NCI-H1436 treated with DMSO at 0.1 percent for 48 hours (cell line): ENCODE data around the gene ERRFI1.

ENCODE experiments used
- DNase-seq: peaks from one replicate; lab custom pipeline; 2025; lab: John Stamatoyannopoulos, UW

ERRFI1 gene

DNA sequence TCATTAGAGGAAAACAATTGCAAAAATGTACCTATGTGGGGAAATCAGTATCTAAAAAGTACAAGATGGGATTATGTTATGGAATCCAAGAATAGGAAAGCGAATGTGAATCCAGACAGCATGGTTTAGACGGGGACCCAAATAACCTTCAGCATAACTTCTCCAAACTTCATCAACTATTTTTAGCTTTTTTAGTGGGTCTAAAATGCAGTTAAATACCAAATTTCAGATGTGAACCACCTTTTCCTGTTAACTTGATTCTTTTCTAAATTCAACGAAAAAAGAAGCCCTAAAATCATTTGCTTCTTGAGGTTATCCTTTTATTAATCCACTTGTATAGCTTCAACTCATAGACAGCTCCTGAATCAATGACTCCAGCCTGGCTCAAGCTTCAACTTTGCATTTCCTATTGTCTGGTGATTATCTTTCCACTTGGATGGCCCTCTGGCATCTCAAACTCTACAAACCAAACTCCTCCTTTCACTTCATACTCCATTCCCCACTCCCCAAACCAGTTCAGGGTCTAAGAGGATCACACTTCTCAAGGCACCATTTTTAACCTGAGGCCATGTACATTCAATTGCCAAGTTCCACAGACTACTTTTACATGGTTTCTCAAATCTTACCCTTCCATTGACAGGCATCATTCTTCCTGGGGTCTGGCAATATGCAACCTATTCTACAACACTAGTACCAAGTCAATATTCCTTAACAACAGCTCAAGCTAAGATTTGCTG, 7.4 kb downstream of the ERRFI1 start:
- no peak for DNase-seq

DNA sequence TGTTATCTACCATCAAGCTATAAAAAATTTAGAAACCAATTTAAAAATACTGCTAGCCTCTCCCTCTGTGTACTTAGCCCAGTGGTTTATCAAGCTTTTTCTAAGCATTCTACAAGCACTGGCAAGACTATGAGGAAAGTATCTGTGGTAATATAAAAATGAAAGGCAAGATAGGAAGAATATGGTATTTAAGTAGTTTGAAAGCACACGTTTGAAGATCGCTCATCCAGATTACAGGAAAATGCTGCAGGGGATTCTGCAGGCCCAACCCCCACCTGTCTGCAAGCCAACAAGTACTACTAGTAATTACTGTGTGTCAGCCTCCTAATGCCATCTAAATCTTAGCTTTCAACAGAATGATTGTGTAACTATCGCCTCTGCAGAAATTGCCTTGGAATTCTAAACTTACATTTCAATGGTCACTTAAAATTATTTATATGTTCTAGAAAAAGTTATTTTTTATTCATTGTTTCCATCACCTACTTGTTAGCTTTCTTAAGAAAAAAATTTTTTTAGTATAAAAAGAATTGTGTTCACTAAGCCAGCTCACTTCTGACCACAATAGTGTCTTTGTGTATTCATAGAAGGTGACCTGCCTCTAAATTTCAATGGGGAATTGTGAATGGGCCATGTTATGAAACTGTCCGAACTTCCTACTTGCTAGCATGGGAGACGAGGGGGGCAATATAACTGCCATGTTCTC, 8.5 kb downstream of the ERRFI1 start:
- DNase-seq = no peak

DNA sequence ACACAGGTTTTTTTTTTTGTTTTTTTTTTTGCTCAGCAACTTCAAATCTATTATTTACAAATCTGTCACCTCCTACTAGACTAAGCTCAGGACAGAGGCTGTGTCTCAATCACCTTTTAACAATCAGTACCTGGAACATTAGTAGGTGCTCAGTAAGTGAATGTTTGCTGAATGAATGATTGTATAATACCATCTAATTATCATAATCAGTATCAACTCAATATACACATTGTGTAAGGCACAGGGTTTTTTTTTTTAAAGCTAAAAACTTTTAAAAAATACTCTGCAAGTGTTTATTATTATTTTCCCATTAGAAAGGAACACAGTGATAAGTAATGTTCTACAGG, 9.2 kb downstream of the ERRFI1 start:
- DNase-seq = no peak

DNA sequence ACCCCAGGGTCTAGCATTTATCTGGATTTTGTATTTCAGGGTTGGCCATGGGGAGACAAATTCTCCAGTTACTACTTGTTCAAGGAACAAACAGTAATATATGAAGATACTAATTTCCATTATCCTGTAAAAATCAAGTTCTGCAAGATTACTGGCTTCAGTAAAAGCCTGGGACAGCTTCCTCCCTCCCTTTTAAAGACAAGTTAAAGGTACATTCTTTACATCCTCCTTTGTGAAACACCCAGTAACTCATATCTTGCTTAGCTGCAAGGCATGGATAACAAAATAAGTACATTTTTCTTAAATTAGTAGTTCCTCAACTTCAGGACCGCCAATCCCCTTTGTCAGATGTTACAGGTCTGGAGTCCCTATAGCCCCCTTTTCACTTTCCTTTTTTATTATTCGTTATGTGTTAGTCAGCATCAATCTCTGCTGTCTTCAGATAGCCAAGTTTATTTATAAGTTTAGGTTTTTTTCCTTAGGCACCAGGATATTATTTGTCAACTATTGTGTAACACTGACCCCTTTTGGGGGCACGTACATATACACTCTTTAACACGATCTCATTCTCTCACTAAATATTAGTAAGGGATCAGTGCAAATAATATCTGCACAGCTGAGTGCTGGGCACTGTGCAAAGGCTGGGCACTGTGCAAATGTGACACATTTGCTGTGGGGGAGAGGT, 9.8 kb downstream of the ERRFI1 start:
- no peak for DNase-seq

DNA sequence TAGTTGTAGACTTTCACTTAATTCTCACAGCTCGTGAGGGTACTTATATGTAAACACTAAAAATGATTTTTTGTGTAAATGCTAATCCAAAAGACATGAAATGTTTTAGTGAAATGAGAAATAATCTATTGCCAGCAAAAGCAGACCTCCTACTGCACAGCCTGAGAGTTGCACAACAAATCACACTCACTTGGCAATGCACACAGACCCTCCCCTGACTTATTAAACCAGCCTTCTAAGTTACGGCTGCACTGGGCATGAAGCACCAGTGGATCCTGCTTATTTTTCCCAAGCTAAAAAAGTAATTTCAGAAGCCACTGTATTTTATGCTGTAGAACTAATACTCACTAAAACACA, 10.3 kb downstream of the ERRFI1 start:
- no peak for DNase-seq

DNA sequence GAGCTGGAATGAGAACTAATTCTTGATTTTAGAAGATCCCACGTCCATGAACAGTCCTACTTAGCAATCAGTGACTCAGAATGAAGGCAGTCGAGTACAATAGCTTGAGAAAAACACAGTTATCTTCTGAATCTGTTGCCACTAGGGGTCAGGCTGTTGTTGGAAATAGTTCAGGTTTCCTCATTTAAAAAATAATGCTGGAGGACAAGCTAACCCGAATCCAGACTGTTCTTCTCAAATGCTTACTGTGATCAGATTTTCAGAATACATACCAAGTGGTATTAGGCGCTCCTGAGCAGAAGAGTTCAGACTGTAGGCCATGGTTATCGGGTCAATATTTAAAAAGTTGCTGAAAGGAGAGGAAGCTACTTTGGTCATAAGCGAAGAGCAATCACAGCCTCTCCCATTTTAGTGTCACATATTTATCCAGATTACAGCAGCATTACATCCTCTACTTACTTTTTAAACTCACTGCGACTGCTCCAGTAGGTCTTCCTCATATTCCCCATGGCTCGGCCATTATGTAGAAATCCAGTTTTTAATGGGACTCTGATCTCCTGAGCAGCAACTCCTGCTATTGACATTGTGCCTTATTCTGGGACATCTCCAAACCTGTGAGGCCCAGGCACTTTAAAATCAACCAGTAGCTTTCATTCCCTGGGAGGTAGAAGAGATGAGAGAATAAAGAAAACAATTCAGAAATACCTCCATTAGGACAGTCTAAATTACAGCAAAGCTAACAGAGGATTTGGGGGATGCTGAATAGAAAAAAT, 10.9 kb downstream of the ERRFI1 start:
- DNase-seq = no peak

DNA sequence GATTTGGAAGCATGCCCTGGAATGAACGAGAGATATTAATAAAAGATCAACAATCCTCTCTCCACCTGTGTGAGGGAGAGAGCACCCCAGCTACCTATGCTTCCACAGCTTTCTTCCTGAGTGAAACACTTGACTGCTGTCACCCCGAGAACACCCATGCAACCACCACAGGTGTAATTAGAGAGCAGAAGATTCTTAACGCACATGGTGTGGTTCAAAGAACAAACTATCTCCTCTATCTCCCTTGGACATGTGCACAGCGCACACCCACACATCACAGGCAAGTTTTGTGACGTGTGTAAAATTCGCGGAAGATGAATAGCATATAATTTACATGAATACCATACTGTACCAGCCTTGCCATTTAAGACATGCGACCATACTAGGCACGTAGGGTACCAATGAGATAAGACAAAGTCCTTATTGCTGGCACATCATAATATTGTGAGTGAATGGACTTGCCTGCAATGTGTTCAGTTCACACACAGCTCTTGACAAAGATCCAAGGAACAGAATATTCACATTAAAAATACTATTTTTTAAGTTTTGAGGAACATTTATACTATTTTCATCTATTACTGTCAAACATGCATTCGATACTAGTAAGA, 11.6 kb downstream of the ERRFI1 start:
- DNase-seq = no peak

DNA sequence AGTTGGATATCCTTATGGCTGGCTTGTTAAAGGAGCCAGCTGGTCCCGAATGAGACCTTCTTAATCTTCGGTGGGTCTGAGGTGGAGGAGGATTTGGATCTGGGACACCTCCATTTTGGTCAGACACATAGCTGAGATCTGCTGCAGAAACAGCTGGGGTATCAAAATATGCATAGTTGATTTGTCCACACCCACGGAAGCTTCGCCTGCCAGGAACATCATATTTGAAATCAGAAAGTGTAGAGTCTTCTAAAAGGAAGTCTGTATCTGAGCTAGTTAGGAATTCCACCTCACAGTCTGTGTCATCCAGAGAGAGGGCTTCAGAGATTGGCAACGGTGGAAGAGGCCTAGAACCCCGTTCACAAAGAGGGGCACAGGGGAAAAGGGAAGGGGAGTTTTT, 12.3 kb downstream of the ERRFI1 start:
- no peak for DNase-seq

DNA sequence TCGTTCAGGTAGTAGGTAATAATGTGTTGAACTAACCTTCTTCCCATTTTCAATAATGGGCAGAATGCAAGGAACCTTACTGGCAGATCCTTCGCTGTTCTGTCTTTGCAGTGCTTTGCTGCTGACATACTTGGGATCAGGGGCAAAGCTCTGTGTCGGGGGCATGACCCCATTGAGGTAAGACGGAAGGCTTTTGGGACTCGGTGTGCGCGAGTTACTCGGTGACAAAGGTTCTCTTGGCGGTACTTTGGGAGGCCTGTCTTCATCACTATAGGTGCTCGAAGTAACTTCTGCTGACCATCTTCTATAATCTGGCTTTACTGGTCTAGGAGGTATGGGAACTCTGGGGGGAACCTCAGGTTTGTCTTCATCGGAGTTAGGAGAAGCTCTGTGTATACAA, 12.7 kb downstream of the ERRFI1 start:
- no peak for DNase-seq

DNA sequence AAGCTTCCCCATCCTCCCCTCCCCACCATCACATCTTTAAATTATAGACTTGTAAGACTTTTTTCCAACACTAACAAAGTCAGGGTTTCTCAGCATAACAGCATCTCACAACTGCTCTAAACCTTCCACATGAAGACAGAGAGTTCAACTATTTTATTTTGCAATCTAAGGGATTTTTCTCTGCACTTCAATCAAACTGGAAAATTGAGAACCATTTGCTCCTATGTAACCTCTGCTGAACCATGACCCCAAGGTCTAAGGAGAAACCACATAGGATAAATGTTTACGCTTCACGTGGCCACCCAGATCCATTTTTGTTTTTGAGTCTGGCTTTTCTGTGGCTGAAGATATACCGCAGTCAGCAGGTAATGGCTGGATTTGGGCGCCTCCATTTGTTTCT, 13.2 kb downstream of the ERRFI1 start:
- DNase-seq = no peak

DNA sequence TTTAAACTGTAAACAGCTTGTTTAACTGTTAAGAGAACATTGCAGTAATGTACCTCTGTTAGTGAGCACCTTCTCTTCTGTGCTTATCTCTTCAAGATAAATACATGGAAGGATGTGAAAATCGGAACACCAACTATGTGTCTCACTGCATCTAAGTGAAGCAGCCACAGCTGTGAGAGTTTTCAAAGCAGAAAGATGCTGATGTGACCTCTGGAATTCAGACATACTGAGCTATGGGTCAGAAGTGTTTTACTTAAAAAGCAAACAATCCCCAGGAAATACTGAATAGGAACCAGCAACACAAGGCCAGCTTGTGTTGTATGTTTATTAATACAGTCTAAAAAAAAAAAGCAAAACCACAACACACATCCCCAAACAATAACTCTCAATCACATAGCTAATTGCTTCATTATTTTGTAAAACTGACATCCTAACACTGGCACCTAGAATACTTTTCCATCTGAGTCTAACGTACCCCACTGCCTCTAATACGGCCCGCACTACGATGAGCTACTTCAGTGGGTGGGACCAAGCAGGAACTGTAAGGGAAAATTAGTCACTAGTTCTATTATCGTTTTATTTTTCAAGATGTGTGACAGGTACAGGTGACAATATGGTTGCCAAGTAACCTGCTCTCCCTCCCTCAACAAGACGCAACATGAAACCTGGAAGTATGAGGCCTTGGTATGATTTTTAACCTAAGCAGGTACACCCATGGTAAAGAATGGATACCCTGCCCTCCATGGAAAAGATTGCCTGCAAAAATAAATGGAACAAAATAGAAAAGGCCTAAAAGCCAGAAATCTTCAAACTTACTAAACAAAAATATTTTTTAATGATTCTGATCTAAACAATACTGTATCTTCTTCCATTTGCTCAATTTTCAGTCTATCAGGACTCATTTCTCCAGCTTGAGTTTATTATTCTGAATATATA, 13.9 kb downstream of the ERRFI1 start:
- no peak for DNase-seq

DNA sequence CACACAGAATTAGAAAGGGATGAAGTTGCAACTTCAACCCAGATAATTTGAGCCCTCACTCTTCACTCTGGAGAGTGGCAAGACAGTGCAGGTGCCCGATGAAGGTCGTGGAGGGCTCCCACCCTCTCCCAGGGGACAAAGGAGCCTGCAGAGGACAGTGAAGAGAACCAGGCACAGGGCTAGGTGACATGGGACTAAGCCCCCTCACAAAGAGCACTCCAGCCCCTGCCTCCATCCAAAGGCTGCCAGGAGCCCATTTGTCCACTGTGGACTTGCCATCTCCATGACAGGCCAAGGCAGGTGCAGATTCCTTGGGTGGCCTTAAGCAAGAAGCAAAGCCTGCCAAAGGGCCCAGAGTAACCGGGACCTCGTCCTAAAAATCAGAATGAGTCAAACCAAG, 15.1 kb downstream of the ERRFI1 start:
- DNase-seq = no peak

DNA sequence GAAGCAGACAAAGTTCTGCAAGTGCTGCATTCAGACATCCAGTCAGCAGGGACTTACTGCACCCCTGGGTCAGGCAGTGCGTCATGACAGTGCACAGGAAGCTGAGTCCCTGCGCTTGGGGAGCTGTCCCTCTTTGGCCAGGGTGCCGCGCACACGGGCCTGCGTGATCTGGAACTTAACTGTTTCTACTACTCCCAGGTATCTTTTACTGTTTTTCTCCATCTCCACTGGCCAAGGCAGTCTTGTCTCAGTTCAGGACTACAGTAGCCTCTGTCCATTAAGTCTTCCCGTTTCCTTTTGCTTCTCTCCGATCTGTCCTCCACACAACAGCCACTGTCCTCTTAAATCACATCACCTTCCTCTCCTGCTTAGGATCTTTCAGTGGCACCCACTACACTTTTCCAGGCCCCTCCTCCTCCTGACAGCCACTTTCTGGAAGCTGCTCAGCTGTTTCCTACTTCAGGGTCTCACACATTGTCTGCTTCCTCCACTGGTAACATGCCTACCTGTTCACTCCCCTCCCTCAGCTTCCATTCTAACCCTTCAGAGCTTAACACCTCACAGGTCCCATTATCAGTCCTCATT, 15.9 kb downstream of the ERRFI1 start:
- DNase-seq = no peak

DNA sequence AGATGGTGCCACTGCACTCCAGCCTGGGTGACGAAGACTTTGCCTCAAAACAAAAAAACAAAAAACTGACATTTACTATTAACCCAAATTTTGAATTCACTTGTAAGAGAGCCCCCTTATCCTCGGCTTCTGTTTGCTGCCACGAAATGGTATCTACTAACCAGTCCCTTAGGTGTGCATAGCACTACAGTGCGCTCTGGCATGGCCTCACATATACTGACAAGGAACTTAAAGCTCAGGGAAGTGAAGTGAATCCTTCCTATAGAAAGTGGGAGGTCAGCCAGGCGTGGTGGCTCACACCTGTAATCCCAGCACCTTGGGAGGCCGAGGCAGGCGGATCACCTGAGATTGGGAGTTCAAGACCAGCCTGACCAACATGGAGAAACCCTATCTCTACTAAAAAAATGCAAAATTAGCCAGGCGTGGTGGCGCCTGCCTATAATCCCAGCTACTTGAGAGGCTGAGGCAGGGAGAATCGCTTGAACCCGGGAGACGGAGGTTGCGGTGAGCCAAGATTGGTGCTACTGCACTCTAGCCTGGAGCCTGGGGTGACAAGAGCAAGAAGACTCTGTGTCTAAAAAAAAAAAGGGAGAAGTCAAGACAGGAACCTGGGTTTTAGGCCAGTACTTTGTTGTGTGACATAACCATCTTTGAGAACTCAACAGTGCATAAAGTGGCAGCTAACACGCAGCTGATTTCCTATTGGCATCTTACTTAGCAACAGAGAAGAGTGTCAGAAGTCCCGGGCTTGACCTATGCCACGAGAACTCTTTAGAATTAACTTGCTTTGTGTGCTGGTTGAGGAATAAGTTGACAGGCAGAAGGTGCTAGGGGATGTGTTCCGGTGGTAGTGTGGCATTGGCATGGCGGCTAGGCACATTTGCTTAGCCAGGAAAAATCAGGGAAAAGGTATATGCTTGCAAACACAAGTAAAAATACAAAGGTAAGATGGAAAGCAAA, 16.8 kb downstream of the ERRFI1 start:
- DNase-seq = no peak

DNA sequence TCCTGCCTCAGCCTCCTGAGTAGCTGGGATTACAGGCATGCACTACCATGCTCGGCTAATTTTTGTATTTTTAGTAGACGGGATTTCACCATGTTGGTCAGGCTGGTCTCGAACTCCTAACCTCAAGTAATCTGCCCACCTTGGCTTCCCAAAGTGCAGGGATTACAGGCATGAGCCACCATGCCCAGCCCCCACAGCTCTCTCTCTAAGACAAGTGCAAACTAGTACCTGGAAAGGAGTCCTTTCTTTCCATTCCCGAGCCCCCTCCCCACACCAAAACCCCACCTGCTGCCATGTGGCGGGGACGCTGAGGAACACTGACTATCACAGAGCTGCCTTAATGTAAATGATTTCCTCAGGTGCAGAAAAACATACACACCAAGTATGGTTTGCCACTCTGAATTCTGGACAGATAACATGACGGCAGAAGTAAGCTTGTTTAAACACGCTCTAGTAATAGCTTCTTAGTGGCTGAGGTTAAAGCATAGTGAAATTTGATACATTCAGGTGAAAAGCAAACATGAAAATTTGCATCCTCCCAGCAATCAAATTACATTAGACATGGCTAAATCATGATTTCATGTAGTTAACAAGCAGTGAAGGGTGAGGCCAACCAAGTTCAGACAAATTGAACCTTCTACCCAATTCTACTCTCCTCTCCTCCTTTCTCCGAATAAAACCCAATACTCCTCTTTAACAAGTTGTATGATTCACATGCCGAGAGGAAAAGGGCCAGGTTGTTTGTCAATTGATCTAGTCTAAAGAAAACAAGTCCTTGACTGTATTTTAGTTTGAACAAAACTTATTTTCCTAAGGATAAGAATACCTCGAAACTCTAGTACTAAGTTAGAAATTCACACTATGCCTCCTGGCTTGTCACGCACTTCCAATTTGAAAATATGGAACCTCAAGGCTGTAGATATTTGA, 19.8 kb downstream of the ERRFI1 start:
- peak; percentile 91 for DNase-seq

DNA sequence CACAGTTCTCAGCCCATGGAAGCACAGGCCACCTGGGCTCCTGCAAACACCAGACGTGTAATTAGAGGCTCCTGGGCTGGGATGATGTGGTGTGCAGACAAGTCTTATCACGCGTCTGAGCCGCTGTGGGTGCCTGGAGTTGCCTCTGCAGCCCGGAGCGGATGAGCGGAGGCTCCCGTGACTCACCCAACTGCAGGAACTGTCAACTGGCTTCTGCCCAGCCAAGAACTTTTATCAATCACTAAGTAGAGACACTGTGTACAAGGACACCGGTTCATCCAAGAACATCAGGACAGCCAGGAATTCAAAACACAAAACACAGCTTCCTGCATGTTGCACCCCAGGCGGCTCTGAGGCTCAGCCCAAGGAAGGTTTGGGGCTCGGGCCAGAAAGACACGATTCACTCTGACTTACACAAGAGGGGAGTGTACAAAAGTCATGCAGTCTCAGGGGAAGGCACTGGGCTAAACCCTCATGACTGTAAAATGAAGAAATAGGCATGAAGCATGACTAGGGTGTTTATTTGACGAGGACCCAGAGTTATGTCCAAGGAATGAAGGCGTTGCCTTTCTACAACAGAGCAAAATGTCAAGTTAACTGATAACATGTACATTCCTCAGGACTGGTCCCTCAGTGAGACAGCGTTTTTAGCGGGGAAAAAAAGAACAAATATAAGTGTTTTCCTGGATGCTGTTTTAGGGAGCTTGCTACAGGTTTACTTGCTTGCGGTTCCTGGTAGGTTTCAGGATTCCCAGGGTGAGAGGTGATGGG, 21.1 kb downstream of the ERRFI1 start:
- peak; percentile 45 for DNase-seq

DNA sequence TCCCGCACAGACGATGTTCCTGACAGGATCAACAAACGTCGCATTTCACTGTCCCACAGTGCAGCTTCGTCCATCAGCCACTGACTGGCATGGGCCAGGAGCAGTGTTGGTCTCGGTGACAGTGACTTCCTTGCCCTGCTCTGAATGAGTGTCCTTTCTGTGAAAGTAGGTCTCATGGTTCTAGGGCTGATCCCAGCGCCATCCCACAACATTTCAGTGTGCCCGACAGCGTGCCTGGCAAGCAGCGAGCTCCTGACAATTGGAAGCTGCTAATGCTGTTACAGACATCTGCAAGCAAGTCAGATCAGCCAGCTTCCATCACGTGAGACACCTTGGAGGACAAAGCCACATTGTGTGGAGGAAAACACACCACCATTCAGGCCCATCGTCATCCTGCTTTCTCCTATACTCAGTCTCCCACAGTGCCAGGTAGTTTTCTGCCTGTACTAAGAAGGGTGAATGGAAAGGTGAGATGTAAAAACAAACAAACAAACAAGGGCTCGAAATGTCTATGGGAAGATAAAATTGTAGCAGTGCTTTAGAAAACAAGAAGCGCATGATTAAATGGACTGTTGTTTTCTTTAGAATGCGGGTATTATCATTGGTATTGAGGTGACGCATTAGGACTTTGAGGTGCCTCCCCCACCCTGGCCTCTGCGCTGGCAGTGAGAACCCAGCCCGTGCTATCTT, 21.9 kb downstream of the ERRFI1 start:
- no peak for DNase-seq
